ENCODE results near the gene CNDP2. TPM values are rescaled to one million over a fixed set of nuclear protein-coding genes. Genes with fewer than 3 reads are reported as not detected.

CNDP2 gene
- total and polyA plus RNA-seq, 2 of the 13 experiments (the other 11 are each of a cell fraction or from before 2014, with no cell fraction given) = 64.7 to 80.8 TPM

DNA sequence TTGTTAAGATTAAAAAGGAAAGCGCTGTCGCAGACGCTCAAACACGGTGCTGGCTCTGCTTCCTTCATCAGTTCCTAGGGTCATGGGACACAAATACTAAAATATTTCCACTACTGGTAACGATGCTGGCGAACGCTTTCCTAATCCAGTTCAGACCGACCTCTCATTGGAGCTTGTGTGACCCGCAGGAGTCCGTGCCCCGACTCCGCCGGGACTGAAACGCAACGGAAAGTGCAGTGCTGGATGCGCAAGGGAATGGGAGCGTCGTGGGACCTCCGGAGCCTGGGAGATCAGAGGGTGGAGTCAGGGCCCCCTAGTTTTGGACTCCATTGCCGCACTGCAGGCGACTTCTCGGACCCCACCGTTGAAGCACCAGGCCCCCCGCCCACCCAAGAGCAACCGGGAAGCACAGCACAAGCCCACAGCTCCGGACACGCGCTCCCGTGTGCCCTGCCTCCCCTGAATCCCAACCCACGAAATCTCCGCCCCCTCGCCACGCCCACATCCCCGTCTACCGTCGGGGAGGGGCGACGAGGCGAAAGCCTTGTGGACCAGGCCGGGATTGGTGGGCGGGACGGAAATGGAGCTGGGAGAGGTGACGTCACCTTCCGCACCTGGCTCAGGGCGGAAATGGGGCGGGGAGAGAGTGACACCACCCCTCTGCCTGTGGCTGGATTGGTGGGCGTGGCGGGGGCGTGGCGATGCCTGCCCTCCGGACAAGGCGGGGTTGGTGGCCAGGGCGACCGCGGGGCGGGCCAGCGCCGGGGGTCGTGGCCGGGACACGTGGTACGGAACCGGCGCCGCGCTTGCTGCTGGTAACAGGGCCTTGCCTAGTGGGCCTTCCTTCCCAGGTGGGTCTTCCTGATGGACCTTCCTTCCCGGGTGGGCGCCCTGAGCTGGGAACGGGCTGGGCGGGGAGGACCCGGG lies at the start of gene CNDP2 (continued):
- TF ChIP-seq, protein P1, sequence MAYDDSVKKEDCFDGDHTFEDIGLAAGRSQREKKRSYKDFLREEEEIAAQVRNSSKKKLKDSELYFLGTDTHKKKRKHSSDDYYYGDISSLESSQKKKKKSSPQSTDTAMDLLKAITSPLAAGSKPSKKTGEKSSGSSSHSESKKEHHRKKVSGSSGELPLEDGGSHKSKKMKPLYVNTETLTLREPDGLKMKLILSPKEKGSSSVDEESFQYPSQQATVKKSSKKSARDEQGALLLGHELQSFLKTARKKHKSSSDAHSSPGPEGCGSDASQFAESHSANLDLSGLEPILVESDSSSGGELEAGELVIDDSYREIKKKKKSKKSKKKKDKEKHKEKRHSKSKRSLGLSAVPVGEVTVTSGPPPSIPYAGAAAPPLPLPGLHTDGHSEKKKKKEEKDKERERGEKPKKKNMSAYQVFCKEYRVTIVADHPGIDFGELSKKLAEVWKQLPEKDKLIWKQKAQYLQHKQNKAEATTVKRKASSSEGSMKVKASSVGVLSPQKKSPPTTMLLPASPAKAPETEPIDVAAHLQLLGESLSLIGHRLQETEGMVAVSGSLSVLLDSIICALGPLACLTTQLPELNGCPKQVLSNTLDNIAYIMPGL (CRISPR knock-in tag; IDR thresholded peaks at IDR 0.05; ENCODE audit: borderline replicate concordance in 1 of 2, low read depth in 1 of 2) = peak in 1 of 2 experiments; percentile 42; a peak in 3 of 4 replicates
- TF ChIP-seq ZFY (CRISPR knock-in tag; IDR thresholded peaks at IDR 0.05) (peak; percentile 95), CBX2 (IDR thresholded peaks at IDR 0.05; ENCODE audit: low read depth, low read length) (no peak), CBX2 (CRISPR knock-in tag; IDR thresholded peaks at IDR 0.05; ENCODE audit: low read depth) (no peak), NFYB (CRISPR knock-in tag; IDR thresholded peaks at IDR 0.05) (peak; percentile 84), AGO1 (IDR thresholded peaks at IDR 0.05; ENCODE audit: low read depth, low read length, poor library complexity, severe bottlenecking) (peak; percentile 3), FOXO1 (CRISPR knock-in tag; IDR thresholded peaks at IDR 0.05) (no peak), FOSL1 (CRISPR knock-in tag; IDR thresholded peaks at IDR 0.05; ENCODE audit: borderline replicate concordance) (no peak), ZNF839 (CRISPR knock-in tag; IDR thresholded peaks at IDR 0.05; ENCODE audit: borderline replicate concordance) (no peak; the same call in 1 of the 2 replicates), ZBTB40 (IDR thresholded peaks at IDR 0.05) (0 out of 2 replicates have a peak, but pooled peaks have one; percentile 26), ZBTB40 (CRISPR knock-in tag; IDR thresholded peaks at IDR 0.05) (no peak; the same call in 1 of the 2 replicates), ZNF816 (CRISPR knock-in tag; IDR thresholded peaks at IDR 0.05; ENCODE audit: borderline replicate concordance) (no peak), ATF3 (CRISPR knock-in tag; IDR thresholded peaks at IDR 0.05) (peak; percentile 58; the same call in 1 of the 2 replicates)

Measured in HepG2 (cell line).